RWPE1 (cell line): ENCODE results near the gene PDZK1.

Experiments used
- CTCF ChIA-PET: fragments of 350-600 bp; sonication (Branson Sonifier 250); formaldehyde crosslinking; extraction: SDS; loops from one replicate; lab custom pipeline; 2021; lab: Yijun Ruan, JAX
- POLR2A ChIA-PET: fragments of 400-600 bp; formaldehyde crosslinking; extraction: SDS; loops from one replicate; lab custom pipeline; 2020; ENCODE audit warnings: antibody characterized with exemption; ENCODE audit not compliant: low non-redundant PET; lab: Yijun Ruan, JAX
- DNase-seq: peaks from one replicate; pipeline ENCODE4 v3.0.0; 2012; ENCODE audit warnings: low spot score
- H3K27ac ChIP-seq: fragments of 450-650 bp; 2 replicates; pipeline ENCODE4 v1.5.1; 2017
- TF ChIP-seq, protein P1 (sequence below): fragments of 450-650 bp; conservative IDR thresholded peaks from 2 replicates; pipeline ENCODE4 v1.5.1; 2017; ENCODE audit warnings: low read depth, mild to moderate bottlenecking

PDZK1 gene

DNA sequence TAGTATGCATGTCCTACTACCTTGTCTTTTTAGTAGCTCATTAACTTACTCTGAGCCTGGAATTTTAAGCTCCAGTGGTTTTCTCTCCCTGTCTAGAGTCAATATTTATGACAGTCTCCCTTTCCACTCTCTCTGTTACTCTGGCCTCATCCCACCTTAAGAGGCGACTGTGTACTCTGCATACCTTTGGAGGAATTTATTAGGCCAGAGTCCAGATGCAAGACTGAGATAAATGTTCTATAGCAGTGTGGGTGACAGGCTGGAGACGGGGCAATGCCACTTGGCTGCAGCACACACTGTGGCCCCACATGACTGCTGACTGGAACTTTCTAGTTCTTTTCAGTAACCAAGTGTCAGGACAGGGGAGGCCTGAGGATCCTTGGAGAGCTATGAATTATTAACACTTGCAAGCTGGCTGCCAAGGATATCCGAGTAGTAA, 4.1 kb upstream of the PDZK1 start:
- DNase-seq = no peak
- CTCF ChIA-PET = no interaction called here
- H3K27ac ChIP-seq = no peak overlapping the region
- TF ChIP-seq, protein P1, sequence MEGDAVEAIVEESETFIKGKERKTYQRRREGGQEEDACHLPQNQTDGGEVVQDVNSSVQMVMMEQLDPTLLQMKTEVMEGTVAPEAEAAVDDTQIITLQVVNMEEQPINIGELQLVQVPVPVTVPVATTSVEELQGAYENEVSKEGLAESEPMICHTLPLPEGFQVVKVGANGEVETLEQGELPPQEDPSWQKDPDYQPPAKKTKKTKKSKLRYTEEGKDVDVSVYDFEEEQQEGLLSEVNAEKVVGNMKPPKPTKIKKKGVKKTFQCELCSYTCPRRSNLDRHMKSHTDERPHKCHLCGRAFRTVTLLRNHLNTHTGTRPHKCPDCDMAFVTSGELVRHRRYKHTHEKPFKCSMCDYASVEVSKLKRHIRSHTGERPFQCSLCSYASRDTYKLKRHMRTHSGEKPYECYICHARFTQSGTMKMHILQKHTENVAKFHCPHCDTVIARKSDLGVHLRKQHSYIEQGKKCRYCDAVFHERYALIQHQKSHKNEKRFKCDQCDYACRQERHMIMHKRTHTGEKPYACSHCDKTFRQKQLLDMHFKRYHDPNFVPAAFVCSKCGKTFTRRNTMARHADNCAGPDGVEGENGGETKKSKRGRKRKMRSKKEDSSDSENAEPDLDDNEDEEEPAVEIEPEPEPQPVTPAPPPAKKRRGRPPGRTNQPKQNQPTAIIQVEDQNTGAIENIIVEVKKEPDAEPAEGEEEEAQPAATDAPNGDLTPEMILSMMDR = no peak
- POLR2A ChIA-PET = no interaction called here

DNA sequence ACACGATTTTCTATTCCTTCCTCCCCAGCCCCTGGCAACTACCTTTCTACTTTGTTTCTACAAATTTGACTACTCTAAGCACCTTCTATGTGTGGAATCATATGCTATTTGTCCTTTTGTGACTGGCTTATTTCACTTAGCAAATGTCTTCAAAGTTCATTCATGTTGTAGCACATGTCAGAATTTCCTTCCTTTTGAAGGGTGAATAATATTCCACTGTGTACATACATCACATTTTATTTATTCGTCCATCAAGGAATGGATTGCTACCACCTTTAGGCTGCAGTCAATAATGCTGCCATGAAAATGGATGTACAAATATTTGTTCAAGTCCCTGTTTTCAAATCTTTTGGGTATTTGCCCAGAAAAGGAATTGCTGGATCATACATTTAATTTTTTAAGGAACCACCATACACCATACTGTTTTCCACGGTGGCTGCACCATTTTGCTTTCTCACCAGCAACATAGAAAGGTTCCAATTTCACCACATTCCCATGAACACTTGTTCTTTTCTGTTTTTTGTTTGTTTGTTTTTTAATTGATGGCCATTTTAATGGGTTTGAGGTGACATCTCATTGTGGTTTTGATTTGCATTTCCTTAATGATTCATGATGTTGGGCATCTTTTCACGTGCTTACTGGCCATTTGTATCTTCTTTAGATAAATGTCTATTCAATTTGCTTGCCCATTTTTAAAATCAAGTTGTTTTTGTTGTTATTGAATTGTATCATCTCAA, 3.3 kb upstream of the PDZK1 start:
- POLR2A ChIA-PET = no interaction called here
- TF ChIP-seq, protein P1 = no peak
- CTCF ChIA-PET = interaction anchor here (1.4 kb wide), 1 partner anchor 11 kb away, joined by 5 read pairs; no protein-coding TSS in a partner anchor
- DNase-seq = no peak
- H3K27ac ChIP-seq = no peak overlapping the region

DNA sequence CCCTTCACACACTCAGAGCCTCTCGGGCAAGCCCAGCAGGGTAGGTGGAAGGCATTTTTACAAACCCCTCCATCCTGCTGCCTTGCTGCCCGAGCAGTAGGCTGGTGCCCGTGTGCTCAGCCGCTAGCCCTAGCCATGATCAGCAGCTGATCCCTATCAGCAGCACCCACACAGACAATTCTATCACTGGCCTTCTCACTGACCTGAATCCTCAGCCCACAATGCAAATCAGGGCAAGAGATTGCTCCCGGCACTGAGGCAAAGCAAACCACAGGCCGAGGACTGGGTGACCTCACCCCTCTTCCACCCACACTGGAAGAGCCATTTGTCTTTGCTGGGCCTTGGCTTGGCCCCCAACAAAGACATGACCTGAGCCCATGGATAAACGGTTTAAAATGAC, 895 bp upstream of the PDZK1 start:
- ChIA-PET POLR2A (no interaction called here), CTCF (no interaction called here)
- no peak for DNase-seq
- peak overlapping the region; percentile 51; the same call in 1 of the 2 replicates for H3K27ac ChIP-seq
- TF ChIP-seq, protein P1 = no peak

DNA sequence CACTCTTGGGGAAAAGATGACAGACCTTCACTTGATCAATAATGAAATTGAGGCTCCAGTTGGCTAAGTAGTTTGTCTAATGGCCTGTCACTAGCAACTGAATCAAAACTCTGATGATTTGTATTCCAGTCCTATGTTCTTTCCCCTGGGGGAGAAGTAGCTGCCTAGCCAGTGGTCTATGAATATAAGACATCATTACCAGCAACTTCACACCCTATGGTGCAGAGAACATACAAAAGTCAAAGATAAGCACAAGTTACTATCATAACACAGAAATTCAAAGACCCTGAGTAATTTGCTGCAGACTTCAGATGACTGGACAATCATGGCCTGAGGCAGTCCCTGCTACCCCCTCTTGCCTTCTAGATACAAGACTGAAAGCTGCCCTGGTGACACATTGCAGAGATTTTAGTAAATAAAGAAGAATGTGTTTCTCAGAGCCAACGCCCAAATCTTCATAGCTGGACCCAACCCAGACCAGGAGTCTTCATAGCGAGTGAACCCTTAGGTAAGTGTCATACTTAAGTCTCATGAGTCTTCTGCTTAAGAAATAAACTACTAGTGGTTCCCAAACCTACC, 993 bp downstream of the PDZK1 start:
- TF ChIP-seq, protein P1 = no peak
- CTCF ChIA-PET = no interaction called here
- DNase-seq = peak; percentile 79
- POLR2A ChIA-PET = no interaction called here
- peak overlapping the region; percentile 64; the same call in 1 of the 2 replicates for H3K27ac ChIP-seq

DNA sequence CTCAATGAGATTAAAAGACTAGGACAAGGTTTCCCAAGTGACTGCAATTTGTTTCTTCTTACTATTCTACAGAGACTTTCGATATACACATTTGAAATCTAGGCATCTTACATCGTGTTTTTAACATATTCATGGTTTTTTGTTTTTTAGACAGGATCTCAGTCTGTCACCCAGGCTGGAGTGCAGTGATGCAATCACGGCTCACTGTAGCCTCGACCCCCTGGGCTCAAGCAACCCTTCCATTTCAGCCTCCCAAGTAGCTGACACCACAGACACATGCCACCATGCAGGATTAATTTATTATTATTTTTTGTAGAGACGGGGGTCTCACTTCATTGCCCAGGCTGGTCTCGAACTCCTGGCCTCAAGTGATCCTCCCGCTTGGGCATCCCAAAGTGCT, 1.5 kb downstream of the PDZK1 start:
- H3K27ac ChIP-seq = peak overlapping the region; percentile 64; the same call in 1 of the 2 replicates
- DNase-seq = no peak
- POLR2A ChIA-PET = no interaction called here
- TF ChIP-seq, protein P1 = no peak
- CTCF ChIA-PET = no interaction called here

DNA sequence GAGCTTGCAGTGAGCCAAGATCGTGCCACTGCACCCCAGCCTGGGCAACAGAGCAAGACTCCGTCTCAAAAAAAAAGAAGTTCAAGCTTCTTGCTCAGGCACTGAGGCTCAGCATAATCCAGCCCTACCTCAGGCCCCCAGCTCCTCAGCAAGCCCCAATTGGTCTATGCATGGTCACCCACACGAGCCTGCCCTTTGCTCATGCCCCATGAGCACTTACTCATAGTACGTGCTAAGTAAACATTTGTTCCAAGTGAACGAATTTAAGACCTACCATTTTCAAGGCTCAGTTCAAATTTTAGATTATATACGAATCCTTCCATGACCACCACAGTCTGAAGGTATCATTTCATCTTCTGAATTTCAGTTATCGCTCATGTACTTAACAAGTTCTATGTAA, 4.3 kb downstream of the PDZK1 start:
- no peak for DNase-seq
- POLR2A ChIA-PET = no interaction called here
- TF ChIP-seq, protein P1 = no peak
- CTCF ChIA-PET = interaction anchor here (1.2 kb wide), 1 partner anchor 19 kb away, joined by 4 read pairs; no protein-coding TSS in a partner anchor
- H3K27ac ChIP-seq = no peak overlapping the region
